ENCODE results near the gene SLC35A3.

SLC35A3 gene

GRCh38 chr1:100074604-100075395 lies 105.0 kb downstream of the SLC35A3 start:
- H3K27ac ChIP-seq (ENCODE audit: low read length), result no peak overlapping the region
- no peaks in the 10 kb centered on the region for H3K9me3 ChIP-seq (ENCODE audit: insufficient read depth, low read length, severe bottlenecking)
- DNase-seq (no peak), ATAC-seq (ENCODE audit: insufficient read depth, low read depth) (no peak)
- H3K79me2 ChIP-seq (ENCODE audit: insufficient read depth, low read length), result peaks cover 5% of the 10 kb centered on the region; the same call in 1 of the 2 replicates
- no peak for TF ChIP-seq CTCF (IDR thresholded peaks at IDR 0.05; ENCODE audit: borderline replicate concordance, extremely low read depth, low read length, poor library complexity, severe bottlenecking)
- TF ChIP-seq EZH2 (IDR thresholded peaks at IDR 0.05; ENCODE audit: borderline replicate concordance, low read depth, low read length, severe bottlenecking), result no peak
- no peak overlapping the region for H3K4me3 ChIP-seq (ENCODE audit: low read depth in 1 of 2, low read length in 2 of 2)
- H3K36me3 ChIP-seq (ENCODE audit: insufficient read depth, low read length), result peaks cover 95% of the 10 kb centered on the region
- no peak overlapping the region for H2AFZ ChIP-seq (ENCODE audit: low read depth, low read length)
- peaks cover 2% of the 10 kb centered on the region; the same call in 1 of the 2 replicates for H4K20me1 ChIP-seq (ENCODE audit: insufficient read depth, low read length)
- H3K4me2 ChIP-seq (ENCODE audit: insufficient read depth, low read length), result no peak overlapping the region
- H3K27me3 ChIP-seq (ENCODE audit: insufficient read depth, low read length, poor library complexity), result no peaks in the 10 kb centered on the region
- no peaks in the 10 kb centered on the region for H3K4me1 ChIP-seq (ENCODE audit: insufficient read depth, low read length)
- H3K9ac ChIP-seq (ENCODE audit: low read depth, low read length), result no peak overlapping the region

GRCh38 chr1:100075773-100076172 lies 106.0 kb downstream of the SLC35A3 start:
- no peak overlapping the region for H3K27ac ChIP-seq (ENCODE audit: low read length)
- H2AFZ ChIP-seq (ENCODE audit: low read depth, low read length), result no peak overlapping the region
- no peak overlapping the region for H3K4me2 ChIP-seq (ENCODE audit: insufficient read depth, low read length)
- H3K36me3 ChIP-seq (ENCODE audit: insufficient read depth, low read length), result peaks cover 95% of the 10 kb centered on the region
- no peak for TF ChIP-seq CTCF (IDR thresholded peaks at IDR 0.05; ENCODE audit: borderline replicate concordance, extremely low read depth, low read length, poor library complexity, severe bottlenecking)
- no peak for TF ChIP-seq EZH2 (IDR thresholded peaks at IDR 0.05; ENCODE audit: borderline replicate concordance, low read depth, low read length, severe bottlenecking)
- no peak overlapping the region for H3K4me3 ChIP-seq (ENCODE audit: low read depth in 1 of 2, low read length in 2 of 2)
- H4K20me1 ChIP-seq (ENCODE audit: insufficient read depth, low read length), result peaks cover 2% of the 10 kb centered on the region; the same call in 1 of the 2 replicates
- H3K27me3 ChIP-seq (ENCODE audit: insufficient read depth, low read length, poor library complexity), result no peaks in the 10 kb centered on the region
- no peaks in the 10 kb centered on the region for H3K9me3 ChIP-seq (ENCODE audit: insufficient read depth, low read length, severe bottlenecking)
- H3K9ac ChIP-seq (ENCODE audit: low read depth, low read length), result no peak overlapping the region
- no peaks in the 10 kb centered on the region for H3K4me1 ChIP-seq (ENCODE audit: insufficient read depth, low read length)
- H3K79me2 ChIP-seq (ENCODE audit: insufficient read depth, low read length), result no peaks in the 10 kb centered on the region
- DNase-seq, result no peak
- ATAC-seq (ENCODE audit: insufficient read depth, low read depth), result no peak

GRCh38 chr1:100076319-100076718 lies 106.5 kb downstream of the SLC35A3 start:
- TF ChIP-seq CTCF (IDR thresholded peaks at IDR 0.05; ENCODE audit: borderline replicate concordance, extremely low read depth, low read length, poor library complexity, severe bottlenecking) (no peak), EZH2 (IDR thresholded peaks at IDR 0.05; ENCODE audit: borderline replicate concordance, low read depth, low read length, severe bottlenecking) (no peak)
- no peaks in the 10 kb centered on the region for H3K79me2 ChIP-seq (ENCODE audit: insufficient read depth, low read length)
- H3K9ac ChIP-seq (ENCODE audit: low read depth, low read length), result no peak overlapping the region
- H3K27me3 ChIP-seq (ENCODE audit: insufficient read depth, low read length, poor library complexity), result no peaks in the 10 kb centered on the region
- no peak overlapping the region for H3K4me3 ChIP-seq (ENCODE audit: low read depth in 1 of 2, low read length in 2 of 2)
- no peak overlapping the region for H3K27ac ChIP-seq (ENCODE audit: low read length)
- H3K36me3 ChIP-seq (ENCODE audit: insufficient read depth, low read length), result peaks cover 95% of the 10 kb centered on the region
- no peaks in the 10 kb centered on the region for H3K9me3 ChIP-seq (ENCODE audit: insufficient read depth, low read length, severe bottlenecking)
- H2AFZ ChIP-seq (ENCODE audit: low read depth, low read length), result no peak overlapping the region
- H3K4me2 ChIP-seq (ENCODE audit: insufficient read depth, low read length), result no peak overlapping the region
- 0 out of 2 replicates have a peak, but pooled peaks cover 2% of the 10 kb centered on the region for H4K20me1 ChIP-seq (ENCODE audit: insufficient read depth, low read length)
- no peak for ATAC-seq (ENCODE audit: insufficient read depth, low read depth)
- no peak for DNase-seq
- no peaks in the 10 kb centered on the region for H3K4me1 ChIP-seq (ENCODE audit: insufficient read depth, low read length)
